ENCODE results near the gene QRICH1. TPM values are rescaled to one million over a fixed set of nuclear protein-coding genes. Genes with fewer than 3 reads are reported as not detected.

The QRICH1 gene
- total and polyA plus RNA-seq, 2 of the 4 experiments (the other 2 are of a cell fraction) = 62.7 to 77.3 TPM

- ATAC-seq (ENCODE audit: low read depth) = no peak; the same call in 1 of the 2 replicates
- peaks cover 10% of the 10 kb centered on the region for H3K4me1 ChIP-seq (ENCODE audit: control insufficient read depth, insufficient read depth, low read length)
- H3K14ac ChIP-seq (replicated peaks; ENCODE audit: low read depth, low read length) = no peak overlapping the region
- no TSS peak for BruUV-seq (replicated peaks)
- no peak overlapping the region for H2BK20ac ChIP-seq (ENCODE audit: low read depth, low read length)
- H2BK15ac ChIP-seq (ENCODE audit: low read depth, low read length) = no peak overlapping the region
- H3K23ac ChIP-seq (ENCODE audit: low read depth, low read length) = no peak overlapping the region
- no peak overlapping the region for H2BK120ac ChIP-seq (ENCODE audit: low read depth, low read length)
- dilution Hi-C loops (cut with HindIII; ENCODE audit: low sequenced_read_pairs, unreplicated experiment) (no loop called here), intact Hi-C loops (cut with micrococcal nuclease) (no loop called here), in situ Hi-C loops (cut with MboI; ENCODE audit: low sequenced_read_pairs) (no loop called here)
- H3K4ac ChIP-seq (ENCODE audit: low read depth, low read length) = peak overlapping the region; percentile 63
- no peak overlapping the region for H3K56ac ChIP-seq (ENCODE audit: extremely low read depth, insufficient read depth, low read length)
- CTCF ChIA-PET = interaction anchor here (0.6 kb wide), 2 partner anchors 27 to 288 kb away, joined by 3 to 4 read pairs; no protein-coding TSS in a partner anchor
- no peak for TF ChIP-seq RAD21 (IDR thresholded peaks at IDR 0.05; ENCODE audit: low read length)
- no peak for TF ChIP-seq CEBPB (IDR thresholded peaks at IDR 0.05; ENCODE audit: low read depth, low read length)
- no peak for TF ChIP-seq ELK1 (IDR thresholded peaks at IDR 0.05; ENCODE audit: borderline replicate concordance, low read depth, low read length)
- no peak for TF ChIP-seq BHLHE40 (IDR thresholded peaks at IDR 0.05; ENCODE audit: low read depth, low read length)
- no peak for TF ChIP-seq CHD1 (IDR thresholded peaks at IDR 0.05; ENCODE audit: low read depth, low read length)
- TF ChIP-seq MXI1 (IDR thresholded peaks at IDR 0.05; ENCODE audit: borderline replicate concordance, low read depth, low read length) = no peak
- TF ChIP-seq, protein P1, sequence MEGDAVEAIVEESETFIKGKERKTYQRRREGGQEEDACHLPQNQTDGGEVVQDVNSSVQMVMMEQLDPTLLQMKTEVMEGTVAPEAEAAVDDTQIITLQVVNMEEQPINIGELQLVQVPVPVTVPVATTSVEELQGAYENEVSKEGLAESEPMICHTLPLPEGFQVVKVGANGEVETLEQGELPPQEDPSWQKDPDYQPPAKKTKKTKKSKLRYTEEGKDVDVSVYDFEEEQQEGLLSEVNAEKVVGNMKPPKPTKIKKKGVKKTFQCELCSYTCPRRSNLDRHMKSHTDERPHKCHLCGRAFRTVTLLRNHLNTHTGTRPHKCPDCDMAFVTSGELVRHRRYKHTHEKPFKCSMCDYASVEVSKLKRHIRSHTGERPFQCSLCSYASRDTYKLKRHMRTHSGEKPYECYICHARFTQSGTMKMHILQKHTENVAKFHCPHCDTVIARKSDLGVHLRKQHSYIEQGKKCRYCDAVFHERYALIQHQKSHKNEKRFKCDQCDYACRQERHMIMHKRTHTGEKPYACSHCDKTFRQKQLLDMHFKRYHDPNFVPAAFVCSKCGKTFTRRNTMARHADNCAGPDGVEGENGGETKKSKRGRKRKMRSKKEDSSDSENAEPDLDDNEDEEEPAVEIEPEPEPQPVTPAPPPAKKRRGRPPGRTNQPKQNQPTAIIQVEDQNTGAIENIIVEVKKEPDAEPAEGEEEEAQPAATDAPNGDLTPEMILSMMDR (conservative IDR thresholded peaks at IDR 0.05; ENCODE audit: low read depth, low read length) = no peak
- no peak for TF ChIP-seq POLR2A (IDR thresholded peaks at IDR 0.05; ENCODE audit: low read depth, low read length)
- TF ChIP-seq, protein P2, sequence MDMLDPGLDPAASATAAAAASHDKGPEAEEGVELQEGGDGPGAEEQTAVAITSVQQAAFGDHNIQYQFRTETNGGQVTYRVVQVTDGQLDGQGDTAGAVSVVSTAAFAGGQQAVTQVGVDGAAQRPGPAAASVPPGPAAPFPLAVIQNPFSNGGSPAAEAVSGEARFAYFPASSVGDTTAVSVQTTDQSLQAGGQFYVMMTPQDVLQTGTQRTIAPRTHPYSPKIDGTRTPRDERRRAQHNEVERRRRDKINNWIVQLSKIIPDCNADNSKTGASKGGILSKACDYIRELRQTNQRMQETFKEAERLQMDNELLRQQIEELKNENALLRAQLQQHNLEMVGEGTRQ (IDR thresholded peaks at IDR 0.05; ENCODE audit: low read depth, low read length) = no peak
- TF ChIP-seq NFE2L2 (IDR thresholded peaks at IDR 0.05; ENCODE audit: low read depth, low read length) = no peak
- peak overlapping the region; percentile 99 for H2AK9ac ChIP-seq (replicated peaks; ENCODE audit: low read depth, low read length, poor library complexity)
- WGBS, 2 experiments (ENCODE audit: extremely low coverage in 2 of 2, insufficient read length in 1 of 2) = 85% methylated on average over 4 of the region's 17 CpGs; no CpG with 5 or more reads in 1 of the 2 experiments
- no peak overlapping the region for H3K9ac ChIP-seq (ENCODE audit: low read depth, low read length)
- H4K5ac ChIP-seq (ENCODE audit: low read depth, low read length) = peak overlapping the region; percentile 71
- H3K9me1 ChIP-seq (ENCODE audit: insufficient read depth, low read length) = peaks cover 10% of the 10 kb centered on the region; the same call in 1 of the 2 replicates
- H3K79me1 ChIP-seq (ENCODE audit: low read depth in 1 of 2, low read length in 2 of 2) = peaks cover 7 to 51% of the 10 kb centered on the region in 2 experiments
- H4K20me1 ChIP-seq (ENCODE audit: insufficient read depth, low read length) = peaks cover 6% of the 10 kb centered on the region
- peaks cover 74% of the 10 kb centered on the region for H3K36me3 ChIP-seq (ENCODE audit: control insufficient read depth, insufficient read depth, low read length)
- no peaks in the 10 kb centered on the region for H3K27me3 ChIP-seq (ENCODE audit: control insufficient read depth, insufficient read depth, low read length)
- 0 out of 2 replicates have a peak overlapping the region, but pooled peaks have one; percentile 13 for H4K91ac ChIP-seq (ENCODE audit: insufficient read depth, low read depth, low read length)
- H3K4me3 ChIP-seq (ENCODE audit: insufficient read depth, low read depth, low read length) = peak overlapping the region; percentile 80; the same call in 1 of the 2 replicates
- peak overlapping the region; percentile 47 for H3K27ac ChIP-seq (ENCODE audit: insufficient read depth, low read length)
- no peak overlapping the region for H3K18ac ChIP-seq (ENCODE audit: low read depth, low read length)
- DNase-seq = no peak
- peak overlapping the region; percentile 97 for H2AFZ ChIP-seq (replicated peaks; ENCODE audit: low read length, poor library complexity)
- peak overlapping the region; percentile 2; the same call in 1 of the 2 replicates for H3K4me2 ChIP-seq (ENCODE audit: low read depth, low read length)
- no peaks in the 10 kb centered on the region for H3K9me3 ChIP-seq (ENCODE audit: control insufficient read depth, insufficient read depth, low read length)
- POLR2A ChIA-PET (ENCODE audit: unreplicated experiment) = interaction anchor here (0.6 to 1.3 kb wide), 5 partner anchors 11 to 204 kb away, joined by 3 to 7 read pairs (median 3); partner anchors contain the start of genes LAMB2 and WDR6
- peak overlapping the region; percentile 44 to 86 for H4K8ac ChIP-seq (ENCODE audit: low read depth in 2 of 2, low read length in 2 of 2)
- H2BK5ac ChIP-seq (ENCODE audit: low read depth, low read length, poor library complexity, severe bottlenecking) = no peak overlapping the region
- peak overlapping the region; percentile 94 for H2AK5ac ChIP-seq (ENCODE audit: low read depth, low read length)
Observed at GRCh38 chr3:49121132-49121736, 27.4 kb upstream of the QRICH1 start.
